ENCODE data around the gene RBM6.

RBM6 gene

GRCh38 chr3:50089609-50089945 lies 149.6 kb downstream of the RBM6 start:
- DNase-seq (ENCODE audit: low read depth), result no peak

- DNase-seq (ENCODE audit: low read depth), result no peak
Measured at GRCh38 chr3:50090984-50091383, 151.0 kb downstream of the RBM6 start.

- no peak for DNase-seq (ENCODE audit: low read depth)
Measured at GRCh38 chr3:50095352-50095998, 155.5 kb downstream of the RBM6 start.

- no peak for DNase-seq (ENCODE audit: low read depth)
Measured at GRCh38 chr3:50100386-50100785, 160.4 kb downstream of the RBM6 start.

DNA sequence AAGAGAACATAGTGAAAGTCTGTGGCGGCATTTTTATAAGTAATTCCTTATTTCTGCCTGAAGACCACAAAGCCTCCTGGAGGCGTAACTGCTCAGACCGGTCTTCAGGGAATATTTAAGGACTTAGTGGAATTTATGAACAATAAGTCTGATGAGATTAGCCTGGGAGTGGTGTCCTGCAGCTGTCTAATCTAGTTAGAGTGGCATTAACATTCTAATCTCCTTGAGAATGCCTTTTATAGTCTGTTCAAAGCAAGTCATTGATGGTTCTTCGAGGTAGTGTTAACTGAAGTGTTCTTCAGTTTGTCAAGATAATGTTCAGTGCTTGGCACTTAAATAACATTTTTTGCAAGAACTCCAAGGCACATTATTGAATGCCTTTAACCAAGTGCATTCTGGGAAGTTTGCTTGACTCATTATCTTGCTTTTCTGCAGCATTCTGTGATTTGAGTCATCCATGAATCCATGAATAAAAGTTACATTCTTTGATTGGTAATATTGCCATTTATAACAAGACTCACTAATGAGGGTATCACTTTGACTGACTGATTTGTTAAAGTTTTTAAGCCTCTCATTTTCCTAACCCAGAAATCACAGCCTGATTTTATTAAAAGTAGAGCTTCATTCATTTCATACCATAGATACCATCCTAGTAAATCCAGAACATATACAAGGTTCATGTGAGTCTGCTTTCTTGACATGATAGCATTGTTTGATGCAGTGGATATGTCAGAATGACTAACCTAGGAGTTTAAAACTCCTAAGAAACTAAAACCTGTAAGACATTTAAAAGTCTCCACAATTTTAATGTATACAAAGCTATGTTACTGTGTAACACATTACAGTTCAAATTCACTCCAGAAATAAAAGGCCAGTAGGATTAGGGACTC lies 161.3 kb downstream of the RBM6 start:
- DNase-seq (ENCODE audit: low read depth), result no peak

GRCh38 chr3:50102558-50102957 lies 162.6 kb downstream of the RBM6 start:
- no peak for DNase-seq (ENCODE audit: low read depth)

DNA sequence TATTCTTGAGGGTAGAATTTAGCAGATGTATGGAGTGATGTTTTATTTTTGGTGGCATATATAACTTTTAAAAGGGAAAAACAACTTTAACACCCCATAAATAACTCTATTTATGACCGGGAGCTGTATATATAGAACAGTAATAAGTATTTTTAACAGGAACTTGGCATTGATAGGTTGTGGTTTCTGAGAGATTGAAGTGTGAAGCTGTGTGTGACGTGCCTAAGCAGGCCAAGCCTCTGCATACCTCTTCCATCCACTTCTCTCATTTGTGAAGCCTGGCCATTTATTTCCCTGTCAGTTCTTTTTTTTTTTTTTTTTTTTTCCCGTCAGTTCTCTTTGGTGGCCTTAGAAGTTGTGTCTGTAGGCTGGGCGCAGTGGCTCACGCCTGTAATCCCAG lies 171.8 kb downstream of the RBM6 start:
- DNase-seq (ENCODE audit: low read depth), result no peak

- no peak for DNase-seq (ENCODE audit: low read depth)
Measured at GRCh38 chr3:50112462-50112861, 172.5 kb downstream of the RBM6 start.

DNA sequence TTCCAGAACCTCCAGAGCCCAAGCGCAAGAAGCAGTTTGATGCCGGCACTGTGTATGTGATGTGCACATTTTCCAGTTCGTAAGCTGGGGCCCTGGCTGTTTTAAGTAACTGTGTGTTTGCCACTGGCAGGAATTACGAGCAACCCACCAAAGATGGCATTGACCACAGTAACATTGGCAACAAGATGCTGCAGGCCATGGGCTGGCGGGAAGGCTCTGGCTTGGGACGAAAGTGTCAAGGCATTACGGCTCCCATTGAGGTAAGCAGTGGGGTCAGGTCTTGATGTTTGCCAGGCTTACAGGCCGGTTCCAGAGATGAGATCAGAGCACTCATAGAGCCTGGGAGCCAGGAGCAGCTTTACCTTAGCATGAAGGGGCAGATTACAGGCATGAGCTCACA lies 177.2 kb downstream of the RBM6 start:
- DNase-seq (ENCODE audit: low read depth), result no peak

DNA sequence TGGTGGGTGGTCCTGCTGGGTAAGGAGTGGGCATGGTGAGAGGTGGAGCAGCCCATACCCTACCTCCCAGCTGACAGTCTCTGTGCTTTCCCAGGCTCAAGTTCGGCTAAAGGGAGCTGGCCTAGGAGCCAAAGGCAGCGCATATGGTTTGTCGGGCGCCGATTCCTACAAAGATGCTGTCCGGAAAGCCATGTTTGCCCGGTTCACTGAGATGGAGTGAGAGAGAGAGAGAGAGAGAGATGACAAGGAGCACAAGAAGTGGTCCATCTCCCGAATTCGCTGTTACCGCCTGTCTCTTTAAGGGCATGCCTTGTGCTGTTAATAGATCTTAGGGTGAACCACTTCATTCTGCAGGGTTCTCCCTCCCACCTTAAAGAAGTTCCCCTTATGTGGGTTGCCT lies 178.3 kb downstream of the RBM6 start:
- DNase-seq (ENCODE audit: low read depth), result no peak

- DNase-seq (ENCODE audit: low read depth), result no peak
Measured at GRCh38 chr3:50119786-50120185, 179.8 kb downstream of the RBM6 start.

DNA sequence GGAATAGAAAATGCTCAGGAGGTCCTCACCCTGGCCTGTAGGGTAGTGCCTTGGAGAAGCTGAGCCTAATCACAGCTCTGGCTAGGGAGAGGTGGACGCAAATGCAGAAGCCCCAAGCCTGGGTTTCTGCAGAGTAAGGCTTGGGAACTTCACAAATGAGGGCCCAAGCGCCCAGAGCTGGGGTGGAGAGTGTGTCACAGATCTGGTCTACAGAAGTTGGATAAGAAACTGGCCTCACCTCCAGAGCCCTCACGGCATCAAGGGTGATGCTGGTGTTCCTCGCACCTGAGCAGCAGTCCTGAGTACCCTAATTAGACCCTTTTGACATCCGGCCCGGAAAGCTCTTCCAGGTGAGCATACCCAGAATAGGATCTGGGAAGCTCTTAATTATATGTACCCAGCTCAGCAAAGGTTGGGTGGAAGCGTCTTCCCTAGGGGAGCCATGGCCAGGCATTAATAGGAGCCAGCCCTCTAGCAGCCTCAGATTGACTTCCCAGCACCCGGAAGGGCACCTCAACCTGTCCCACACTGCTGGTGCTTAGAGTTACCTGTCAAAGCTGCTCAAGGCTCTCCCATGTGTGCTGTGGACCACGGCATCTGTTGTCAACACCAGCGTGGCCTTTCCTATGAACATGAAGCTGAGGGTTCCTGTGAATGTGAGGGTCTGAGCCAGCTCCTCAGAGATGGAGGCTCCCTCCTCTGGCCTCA lies 180.6 kb downstream of the RBM6 start:
- no peak for DNase-seq (ENCODE audit: low read depth)

DNA sequence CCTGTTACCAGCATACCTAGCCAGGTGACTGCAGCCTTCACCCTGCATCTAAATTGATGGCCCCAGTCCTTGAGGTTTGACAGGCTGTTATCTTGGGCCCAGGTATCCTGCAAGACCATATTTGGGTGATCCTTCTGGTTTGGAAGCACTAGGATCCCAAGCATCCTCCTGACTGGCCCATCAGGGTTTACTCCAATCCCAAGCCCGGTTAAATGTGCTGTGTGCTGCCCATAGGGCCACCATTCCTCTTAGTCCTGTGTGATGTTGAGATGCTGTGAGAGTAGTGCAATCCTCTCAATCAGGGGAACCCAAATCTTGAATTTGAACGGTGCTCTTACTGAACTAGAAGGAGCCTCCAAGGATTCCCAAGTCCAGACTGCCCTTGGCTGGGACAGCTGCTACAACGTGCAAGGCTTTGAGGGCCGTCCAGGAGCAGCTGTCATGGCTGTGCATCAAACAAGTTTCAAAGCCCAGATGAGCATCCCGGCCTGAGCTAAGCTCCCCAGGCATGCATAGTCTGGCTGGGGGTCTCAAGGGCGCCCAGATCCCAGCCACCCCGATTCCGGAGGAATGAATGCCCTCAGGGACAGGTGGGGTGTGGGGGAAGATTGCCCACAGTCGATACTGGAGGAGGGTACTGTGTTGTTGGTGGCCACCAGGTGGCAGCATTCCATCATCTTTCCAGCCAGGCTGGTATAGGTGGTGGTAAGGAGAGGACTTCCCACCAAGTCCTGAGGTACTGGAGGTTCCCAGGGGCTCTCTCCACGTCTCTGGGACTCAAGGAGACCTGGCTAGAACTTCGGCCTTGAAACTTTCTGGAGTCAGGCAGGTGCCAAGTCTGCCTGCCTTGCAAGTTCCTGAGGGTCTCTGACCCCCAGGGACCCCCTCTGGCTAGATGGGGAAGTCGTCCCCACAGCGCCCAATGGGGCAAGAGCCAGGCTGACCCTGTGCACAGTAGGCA lies 181.4 kb downstream of the RBM6 start:
- DNase-seq (ENCODE audit: low read depth), result peak; percentile 30

- no peak for DNase-seq (ENCODE audit: low read depth)
Measured at GRCh38 chr3:50122071-50122470, 182.1 kb downstream of the RBM6 start.

DNA sequence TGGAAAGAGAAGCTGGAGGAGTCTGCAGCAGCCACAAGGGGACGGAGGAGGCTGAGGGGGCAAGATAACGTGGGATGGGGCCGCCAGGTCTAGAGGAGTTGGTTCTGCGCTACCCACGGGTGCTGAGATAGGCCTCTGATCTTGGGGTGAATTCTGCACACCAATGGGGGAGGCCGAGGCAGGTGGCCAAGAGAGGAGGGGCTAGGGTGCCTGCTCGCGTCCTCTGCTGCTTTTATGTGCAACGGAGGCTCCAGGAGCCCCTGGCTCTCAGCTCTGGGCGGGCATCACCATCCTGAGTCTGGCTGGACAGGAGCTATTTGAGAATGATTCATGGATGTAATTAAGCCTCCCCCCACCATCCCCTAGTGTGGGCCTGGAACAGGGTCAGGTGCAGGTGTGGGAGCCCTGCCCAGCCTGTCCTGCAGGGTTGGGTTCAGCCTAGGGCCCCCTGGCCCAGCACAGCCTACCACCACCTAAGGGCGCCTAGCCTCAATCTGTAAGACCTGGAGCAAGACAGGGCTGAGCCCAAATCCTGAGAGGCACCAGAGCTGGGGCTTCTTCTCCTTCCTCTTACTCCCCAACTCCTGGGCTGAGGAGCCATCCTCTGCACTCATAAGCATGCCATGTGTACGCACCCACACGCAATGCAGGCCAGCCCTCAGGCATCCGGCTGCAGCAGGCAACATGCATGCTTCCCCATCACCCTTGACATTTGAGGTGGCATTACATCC lies 182.9 kb downstream of the RBM6 start:
- no peak for DNase-seq (ENCODE audit: low read depth)

DNA sequence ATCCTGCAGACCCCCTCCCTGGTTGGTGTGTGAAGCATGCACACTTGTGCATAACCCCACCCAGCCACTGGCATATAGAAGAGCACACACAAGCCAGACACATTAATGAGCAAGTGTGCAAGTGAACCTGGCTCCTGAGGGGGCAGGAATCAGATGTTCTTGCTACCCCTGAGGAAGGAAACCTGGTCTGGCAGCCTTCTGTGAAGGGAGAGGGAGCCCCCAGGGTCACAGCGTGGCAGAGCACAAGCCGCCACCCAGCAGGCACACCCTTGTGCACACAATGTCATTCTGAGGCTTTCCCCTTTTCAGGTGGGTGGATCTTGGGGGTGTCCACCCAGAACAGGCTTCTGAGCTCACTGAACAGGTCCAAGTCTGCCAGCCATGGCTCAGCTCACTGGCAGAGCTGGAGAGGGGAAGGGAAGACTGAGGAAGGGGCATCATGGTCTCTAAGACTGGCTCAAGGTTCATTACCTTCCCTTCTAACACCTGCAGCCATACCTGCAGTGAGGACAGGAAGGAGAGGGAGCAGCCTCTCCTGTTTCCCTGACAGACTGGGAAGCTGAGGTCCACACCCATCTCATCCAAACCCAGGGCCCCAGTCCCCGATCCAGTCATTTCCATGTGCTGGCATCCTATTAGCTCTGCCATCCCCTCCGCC lies 183.6 kb downstream of the RBM6 start:
- DNase-seq (ENCODE audit: low read depth), result no peak

DNA sequence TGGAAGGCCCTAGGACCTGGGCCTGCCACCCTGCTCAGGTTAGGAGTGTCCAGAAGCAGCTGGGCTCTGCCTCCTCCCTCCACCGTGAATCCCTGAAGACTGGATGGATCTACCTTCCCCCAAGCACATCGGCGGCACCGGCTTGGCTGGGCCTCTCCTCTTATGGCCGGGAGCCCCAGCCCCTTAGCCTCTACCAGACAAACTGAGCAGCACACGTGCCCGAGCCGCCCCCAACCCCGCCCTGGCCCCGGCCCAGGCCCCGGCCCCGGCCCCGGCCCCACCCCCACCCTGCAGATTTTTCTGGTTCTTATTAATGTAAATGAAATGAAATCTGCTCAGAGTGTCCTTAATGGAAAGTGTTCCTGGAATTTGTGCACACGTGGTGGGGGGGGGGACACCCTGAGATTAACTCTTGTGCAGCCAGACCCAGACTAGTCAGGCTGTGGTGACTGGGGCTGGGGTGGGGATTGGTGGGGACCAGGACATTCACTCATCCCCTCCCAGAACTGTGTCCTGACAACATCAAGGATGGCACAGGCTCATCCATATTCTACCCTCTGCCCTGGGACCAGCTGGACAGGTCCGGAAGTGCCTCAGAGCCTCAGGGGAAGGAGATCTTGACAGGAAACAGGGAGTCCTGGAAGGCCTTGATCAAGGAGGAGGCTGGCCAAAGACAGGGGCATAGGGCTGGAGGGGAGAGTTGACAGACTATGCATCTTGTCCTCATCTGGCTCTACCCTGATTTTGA lies 184.3 kb downstream of the RBM6 start:
- DNase-seq (ENCODE audit: low read depth), result no peak

- DNase-seq (ENCODE audit: low read depth), result no peak
Measured at GRCh38 chr3:50124800-50125178, 184.8 kb downstream of the RBM6 start.

- no peak for DNase-seq (ENCODE audit: low read depth)
Measured at GRCh38 chr3:50125541-50126286, 185.8 kb downstream of the RBM6 start.

All from stimulated activated CD8-positive, alpha-beta memory T cell treated with anti-CD3 and anti-CD28 coated beads, Interleukin-12 subunit alpha, Interleukin-12 subunit beta, amount 100 ng/mL, for 4 hours (primary cell).